Heart left ventricle (tissue), 13 donors: ENCODE results near the gene FAM171A1.

Source experiments
- POLR2A ChIP-seq, 2 donors: fragments of 450-650 bp; IDR thresholded peaks; one replicate each; pipeline ENCODE4 v1.6.1; 2017; ENCODE audit warnings: antibody characterized with exemption in 2 of 2, mild to moderate bottlenecking in 2 of 2, moderate library complexity in 2 of 2
- TF ChIP-seq, protein P1 (sequence below), 12 donors: fragments of 200-600 bp; sonication (generic) in 4 of 12; IDR thresholded peaks; one replicate each; pipeline versions ENCODE4 v1.5.0 to v1.8.0; 2018 to 2022; ENCODE audit warnings: antibody characterized with exemption in 12 of 12, mild to moderate bottlenecking in 5 of 12
- donor health status: ischemic (EF 13 %, LVEDD 7.1; RV severe dilation, severe dysfunction).
- donor health status: DM: no; HTN: yes; CAD: no.
- donor health status: DM: no; HTN: no; CAD: no.
- donor health status: ischemic (EF 25% LVEDD 6.9; RV normal size, moderate dysfunction).
- donor health status: ischemic (EF 25% LVEDD 5.7; RV mildly dilated, moderate dysfunction).
- donor health status: ischemic (EF 35%, LVEDD 5.7; RV mildly dilated, moderate dysfunction).
- donor health status: nonischemic (EF 11% LVEDD 7.7; RV severe dilation, severe dysfunction).
- donor health status: DM: yes; HTN: yes; CAD: no.
- donor health status: PGD.
- donor health status: ischemic (EF 29% LVEDD 5.4; RV normal size, mild dysfunction).
- donor health status: nonischemic (EF 23%, LVEDD 6.1; RV moderate dilation, normal function).

DNA sequence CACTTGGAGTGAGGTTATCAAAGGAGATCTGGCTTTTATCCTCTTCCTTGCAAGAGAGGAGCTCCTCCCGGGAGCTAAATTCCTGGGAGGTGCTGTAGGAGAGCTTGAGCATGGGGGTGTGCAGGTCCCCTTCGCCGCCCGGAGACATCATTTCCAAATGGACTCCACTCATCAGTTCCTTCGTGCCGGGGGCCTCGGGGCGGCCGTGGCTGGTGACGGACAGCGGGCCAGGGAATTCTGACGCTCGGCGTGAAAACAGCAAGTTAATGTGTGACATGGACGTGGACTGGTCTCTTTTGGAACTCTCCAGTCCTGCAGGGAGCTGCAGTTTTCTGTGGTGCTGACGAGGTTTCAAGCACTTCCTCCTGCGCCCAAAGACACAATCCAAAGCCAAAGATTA is 156.9 kb downstream of the FAM171A1 start:
- TF ChIP-seq, protein P1, sequence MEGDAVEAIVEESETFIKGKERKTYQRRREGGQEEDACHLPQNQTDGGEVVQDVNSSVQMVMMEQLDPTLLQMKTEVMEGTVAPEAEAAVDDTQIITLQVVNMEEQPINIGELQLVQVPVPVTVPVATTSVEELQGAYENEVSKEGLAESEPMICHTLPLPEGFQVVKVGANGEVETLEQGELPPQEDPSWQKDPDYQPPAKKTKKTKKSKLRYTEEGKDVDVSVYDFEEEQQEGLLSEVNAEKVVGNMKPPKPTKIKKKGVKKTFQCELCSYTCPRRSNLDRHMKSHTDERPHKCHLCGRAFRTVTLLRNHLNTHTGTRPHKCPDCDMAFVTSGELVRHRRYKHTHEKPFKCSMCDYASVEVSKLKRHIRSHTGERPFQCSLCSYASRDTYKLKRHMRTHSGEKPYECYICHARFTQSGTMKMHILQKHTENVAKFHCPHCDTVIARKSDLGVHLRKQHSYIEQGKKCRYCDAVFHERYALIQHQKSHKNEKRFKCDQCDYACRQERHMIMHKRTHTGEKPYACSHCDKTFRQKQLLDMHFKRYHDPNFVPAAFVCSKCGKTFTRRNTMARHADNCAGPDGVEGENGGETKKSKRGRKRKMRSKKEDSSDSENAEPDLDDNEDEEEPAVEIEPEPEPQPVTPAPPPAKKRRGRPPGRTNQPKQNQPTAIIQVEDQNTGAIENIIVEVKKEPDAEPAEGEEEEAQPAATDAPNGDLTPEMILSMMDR (IDR thresholded peaks at IDR 0.05), result no peak
- TF ChIP-seq POLR2A (IDR thresholded peaks at IDR 0.05), result no peak
